Mesenteric fat pad (tissue), 1 donor: ENCODE measurements around the gene MFAP4. TPM values are rescaled to one million over a fixed set of nuclear protein-coding genes. Genes with fewer than 3 reads are reported as not detected.

Source experiments
- DNase-seq: peaks from one replicate; pipeline ENCODE4 v3.0.0-alpha.2; 2020; ENCODE audit warnings: low spot score
- long read RNA-seq: library from polyadenylated mRNA; unstranded; transcript quantifications from one replicate; pipeline ENCODE4 v2.0.0, GENCODE V29; 2020
- total RNA-seq: library from RNA; stranded (reverse); fragmentation: NEBNext Ultra II Directional; extraction: Animal tissue kit (Norgen Biotek cat#: 25700); gene quantifications from one replicate; pipeline ENCODE4 v1.2.1, GENCODE V29; 2021
- donor health status: DM: yes; HTN: yes; CAD: no.

Gene MFAP4, protein sequence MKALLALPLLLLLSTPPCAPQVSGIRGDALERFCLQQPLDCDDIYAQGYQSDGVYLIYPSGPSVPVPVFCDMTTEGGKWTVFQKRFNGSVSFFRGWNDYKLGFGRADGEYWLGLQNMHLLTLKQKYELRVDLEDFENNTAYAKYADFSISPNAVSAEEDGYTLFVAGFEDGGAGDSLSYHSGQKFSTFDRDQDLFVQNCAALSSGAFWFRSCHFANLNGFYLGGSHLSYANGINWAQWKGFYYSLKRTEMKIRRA
- total RNA-seq, result 96.7 TPM
- long read RNA-seq, transcript MFAP4-202 (6 exons, 1,932 nt), result minor isoform, 5 of 138 reads
- long read RNA-seq, transcript MFAP4-201 (6 exons, 1,873 nt), result major isoform, 117 of 138 reads
- long read RNA-seq, transcript MFAP4-203 (5 exons, 1,876 nt), result minor isoform, 7 of 138 reads
- long read RNA-seq, partial matches to known transcripts, result 6 of 138 reads
- long read RNA-seq, other reads (novel, unspliced or antisense), result 3 of 138 reads

DNA sequence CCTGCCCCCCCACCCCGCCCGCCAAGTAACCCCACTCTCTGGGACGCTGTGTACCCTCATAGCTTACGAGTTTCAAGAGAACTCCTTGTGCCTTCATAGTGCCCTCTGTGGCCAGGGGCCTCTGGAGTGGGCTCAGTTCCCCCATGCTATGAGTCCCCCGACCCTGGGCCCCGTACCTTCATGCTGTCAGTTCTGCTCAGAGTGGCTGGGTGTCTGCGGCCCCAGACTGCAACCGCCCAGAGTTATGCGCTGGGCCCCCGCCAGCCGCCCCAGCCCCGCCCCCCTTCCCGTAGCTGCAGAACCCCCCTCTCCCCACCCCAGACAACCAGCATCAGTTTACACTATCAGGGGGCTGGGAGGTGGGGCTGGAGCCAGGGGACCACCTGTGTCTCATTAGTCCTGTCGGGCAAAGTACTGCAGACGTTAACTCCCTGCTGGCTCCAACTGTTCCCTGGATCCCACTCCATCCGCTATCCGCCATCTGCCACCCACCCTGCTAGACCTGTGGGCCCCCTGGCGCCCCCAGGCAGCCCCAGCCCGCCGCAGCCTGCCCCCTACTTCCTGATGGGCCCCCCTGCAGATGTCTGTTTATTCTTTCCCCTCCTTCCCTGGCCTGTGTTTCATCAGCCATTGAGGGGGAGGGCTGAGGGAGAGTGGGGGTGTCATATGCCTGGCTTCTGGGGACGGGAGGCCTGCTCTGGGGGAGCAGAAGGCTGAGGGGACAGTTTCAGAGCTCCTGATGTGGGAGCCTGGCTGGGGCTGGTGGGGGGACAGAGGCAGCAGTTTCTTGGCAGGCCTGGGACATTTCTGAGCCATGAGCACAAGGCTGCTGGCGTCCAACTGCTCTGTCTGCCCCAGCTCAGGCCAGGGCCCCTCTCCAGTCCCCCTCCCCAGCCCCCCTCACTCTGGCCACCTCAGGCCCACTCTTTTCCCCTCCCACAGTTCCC is at the start of gene MFAP4:
Gene MFAP4 (minus strand): TSS at position 217 of the 947 bp plus-strand sequence. CDS start 35 bp downstream, at position 182.
- DNase-seq, result no peak

DNA sequence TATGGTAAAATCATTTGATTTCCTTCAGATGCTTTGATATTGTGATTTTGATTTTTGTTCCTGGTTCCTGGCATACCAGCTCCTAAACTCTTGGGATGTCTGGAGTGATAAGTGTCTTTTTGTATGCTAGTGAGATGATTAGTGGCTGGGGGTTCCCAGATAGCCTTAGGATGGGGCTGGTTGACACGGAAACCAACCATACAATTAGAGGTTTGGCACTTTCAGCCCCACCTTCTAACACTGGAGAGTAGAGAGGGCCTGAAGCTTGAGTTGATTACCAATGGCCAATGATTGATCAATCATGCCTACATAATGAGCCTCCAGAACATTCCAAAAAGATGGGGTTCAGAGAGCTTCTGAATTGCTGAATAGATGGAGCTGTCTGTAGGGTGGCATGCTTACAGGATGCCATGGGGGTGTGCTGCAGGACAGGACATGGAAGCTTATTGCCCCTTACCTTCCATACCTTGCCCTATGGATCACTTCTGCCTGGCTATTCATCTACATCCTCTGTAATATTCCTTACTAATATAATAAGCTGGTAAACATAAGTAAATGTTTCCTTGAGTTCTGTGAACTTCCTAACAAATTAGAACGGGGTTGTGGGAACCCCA is 46.8 kb upstream of the MFAP4 start:
- no peak for DNase-seq

DNA sequence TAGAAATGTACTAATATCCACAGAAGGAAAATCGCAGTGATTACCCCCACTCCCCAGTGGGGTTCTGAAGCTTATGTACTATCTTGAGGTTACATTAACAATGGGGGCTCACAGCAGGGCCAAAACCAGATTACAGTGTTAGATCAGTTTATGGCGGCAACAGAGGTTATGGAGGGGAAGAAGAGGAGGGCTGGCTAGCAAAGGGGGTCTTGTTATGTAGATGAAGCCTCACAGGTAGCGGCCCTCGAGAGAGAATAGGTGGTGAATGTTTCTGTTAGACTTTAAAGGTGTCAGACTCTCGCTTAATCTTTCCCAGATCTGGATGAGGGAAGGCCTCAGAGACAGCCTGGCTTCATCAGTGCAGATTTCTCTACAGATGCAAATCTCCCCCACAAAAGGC is 46.3 kb upstream of the MFAP4 start:
- no peak for DNase-seq

DNA sequence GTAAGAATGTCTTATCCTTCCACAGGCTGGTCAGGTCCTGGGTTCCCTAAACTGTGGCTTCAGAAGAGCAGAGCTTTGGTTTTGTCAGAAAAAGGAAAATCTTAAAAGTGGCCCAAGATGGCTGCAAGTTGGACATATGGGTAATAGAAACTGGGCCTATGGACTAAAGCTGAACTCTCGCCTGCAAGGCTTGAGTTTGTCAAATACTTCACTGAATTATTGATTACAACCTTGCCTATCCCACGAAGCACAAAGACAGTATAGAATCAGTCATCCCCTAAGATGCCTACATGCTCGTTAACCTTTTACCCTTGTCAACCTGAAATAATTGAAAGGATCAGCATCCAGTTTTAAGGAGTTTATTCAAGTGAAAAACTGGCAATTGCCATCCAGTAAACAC is 44.7 kb upstream of the MFAP4 start:
- DNase-seq, result no peak

DNA sequence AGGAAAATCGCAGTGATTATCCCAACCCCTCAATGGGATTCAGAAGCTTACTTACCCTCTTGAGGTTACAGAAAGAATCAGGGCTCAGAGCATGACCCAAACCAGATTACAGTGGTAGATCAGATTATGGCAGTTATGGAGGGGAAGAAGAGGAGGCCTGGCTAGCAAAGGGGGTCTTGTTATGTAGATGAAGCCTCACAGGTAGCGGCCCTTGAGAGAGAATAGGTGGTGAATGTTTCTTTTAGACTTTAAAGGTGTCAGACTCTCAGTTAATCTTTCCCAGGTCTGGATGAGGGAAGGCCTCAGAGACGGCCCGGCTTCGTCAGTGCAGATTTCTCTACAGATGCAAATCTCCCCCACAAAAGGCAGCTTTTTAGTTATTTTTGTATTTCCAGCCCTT is 39.6 kb upstream of the MFAP4 start:
- DNase-seq, result no peak

DNA sequence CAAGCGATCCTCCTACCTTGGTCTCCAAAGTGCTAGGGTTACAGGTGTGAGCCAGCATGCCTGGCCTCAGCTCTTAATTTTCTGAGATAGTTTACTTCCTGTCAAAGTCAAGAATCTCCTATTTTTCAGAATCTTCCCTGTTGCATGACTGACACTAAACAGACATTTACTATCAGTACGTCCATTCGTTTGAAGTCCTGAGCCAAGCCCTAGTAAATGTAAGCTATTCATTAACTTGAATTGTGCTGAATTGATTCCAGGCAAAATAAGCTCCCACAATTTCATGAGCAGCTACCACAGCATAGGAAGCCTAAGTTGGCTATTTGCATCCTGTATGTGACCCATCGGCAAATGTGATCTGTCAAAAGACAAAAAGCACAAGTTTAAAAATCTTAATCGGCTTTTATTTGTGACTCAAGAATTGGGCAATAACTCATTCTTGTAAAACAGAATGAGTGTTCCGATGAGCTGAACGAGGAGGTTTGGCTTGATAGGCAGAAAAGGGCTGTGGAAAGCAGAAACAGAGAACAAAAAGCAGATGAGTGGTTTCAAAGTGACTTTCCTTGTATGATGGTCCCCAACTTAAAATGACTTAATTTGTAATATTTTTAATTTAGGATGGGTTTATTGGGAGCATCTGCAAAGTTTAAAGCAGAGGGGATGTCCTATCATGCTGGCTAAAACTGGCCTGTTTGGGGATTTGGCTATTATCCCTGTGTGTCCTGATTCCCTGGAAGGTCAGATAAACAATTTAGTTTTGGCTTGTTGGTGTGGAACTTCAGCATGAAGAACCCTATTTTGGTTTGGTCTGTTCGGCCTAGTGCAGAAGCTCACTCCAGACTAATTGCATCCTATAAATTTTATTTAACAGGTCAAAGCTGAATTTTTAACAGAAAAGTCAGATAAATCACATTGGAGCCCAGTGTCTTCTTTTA is 38.2 kb upstream of the MFAP4 start:
- no peak for DNase-seq

DNA sequence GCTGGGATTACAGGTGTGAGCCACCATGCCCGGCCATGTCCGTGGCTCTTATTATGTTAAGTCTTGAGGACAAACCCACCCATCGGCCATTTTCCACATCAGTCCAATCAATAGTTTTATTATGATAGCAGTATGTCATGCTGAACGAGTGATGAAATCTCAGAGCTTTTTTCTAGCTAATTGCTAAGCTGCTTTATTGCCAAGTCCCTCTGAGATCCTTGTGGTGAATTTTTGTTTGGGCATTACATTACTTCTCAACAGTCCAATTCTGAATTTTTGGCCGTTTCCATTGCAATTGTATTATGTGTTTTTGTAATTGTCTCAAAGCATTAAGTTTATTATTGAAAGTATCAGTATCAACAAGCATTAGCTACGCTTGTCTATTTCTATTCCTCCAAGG is 34.9 kb upstream of the MFAP4 start:
- no peak for DNase-seq

DNA sequence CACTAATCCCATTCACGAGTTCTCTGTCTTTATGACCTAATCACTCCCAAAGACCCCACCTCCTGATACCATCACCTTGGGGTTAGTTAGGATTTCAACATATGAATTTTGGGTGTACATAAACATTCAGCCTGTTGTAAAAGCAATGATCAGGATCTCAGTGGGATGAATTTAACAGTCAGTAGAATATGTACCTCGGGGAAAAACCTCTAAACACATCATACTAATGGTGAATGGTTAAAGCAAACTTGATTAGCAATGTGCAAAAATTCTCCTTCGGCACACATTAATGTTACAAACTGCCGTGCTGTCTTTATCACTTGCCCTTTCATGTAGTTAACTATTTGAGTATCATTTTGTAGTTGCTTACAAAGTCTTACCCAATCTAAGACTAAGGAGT is 34.2 kb upstream of the MFAP4 start:
- DNase-seq, result no peak

DNA sequence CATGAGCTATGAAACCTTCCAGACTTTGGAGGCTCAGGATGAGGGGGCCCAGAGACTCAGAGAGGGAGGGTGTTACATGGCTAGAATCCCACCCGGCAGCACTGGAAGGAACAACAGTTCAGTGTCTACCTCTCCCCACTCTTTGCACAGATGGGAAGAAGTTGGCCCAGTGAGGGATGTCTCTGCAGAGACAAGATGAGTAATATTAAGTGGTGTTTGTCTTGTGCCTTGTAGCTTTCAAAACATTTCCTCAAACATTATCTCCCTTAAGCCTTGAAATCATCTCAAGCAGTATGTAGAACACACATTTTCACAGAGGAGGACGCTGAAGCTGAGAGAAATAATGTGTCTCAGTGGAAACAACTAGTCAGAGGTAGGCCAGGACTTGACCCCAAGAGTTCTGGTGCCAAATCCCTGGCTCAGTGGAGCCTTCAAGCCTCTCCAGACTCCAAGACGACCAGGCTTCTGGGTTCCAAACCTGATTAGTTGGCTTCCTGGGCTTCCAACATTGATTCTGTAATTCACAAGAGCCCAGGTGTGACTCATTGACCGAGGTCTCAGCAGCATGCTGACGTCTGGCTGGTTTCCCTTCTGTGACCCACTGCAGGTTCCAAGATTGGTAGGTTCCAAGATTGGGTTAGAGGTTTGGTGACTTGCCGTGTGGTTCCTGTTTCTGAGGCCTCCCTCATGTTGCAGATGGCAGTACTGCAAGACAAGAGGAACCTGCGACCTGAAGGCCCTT is 31.4 kb upstream of the MFAP4 start:
- DNase-seq, result peak; percentile 72

DNA sequence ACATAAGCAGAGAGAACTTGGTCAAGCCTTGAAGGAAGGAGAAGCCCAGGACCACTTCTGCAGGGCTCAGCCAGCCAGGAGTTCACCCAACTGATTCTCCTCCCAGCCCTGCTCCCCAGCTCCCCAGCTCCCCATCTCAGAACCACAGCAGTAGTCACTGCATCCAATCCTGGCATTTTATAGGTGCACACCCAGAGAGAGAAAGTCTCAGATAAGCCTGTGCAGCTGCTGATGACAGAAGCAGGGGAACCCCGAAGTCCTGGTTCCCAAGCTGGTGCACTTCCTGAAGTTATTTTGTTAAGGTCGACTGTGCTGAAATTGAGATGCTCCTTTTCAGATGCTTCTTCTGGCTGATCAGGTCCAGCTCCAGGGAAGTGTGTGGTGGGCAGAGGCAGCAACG is 30.6 kb upstream of the MFAP4 start:
- peak; percentile 30 for DNase-seq

DNA sequence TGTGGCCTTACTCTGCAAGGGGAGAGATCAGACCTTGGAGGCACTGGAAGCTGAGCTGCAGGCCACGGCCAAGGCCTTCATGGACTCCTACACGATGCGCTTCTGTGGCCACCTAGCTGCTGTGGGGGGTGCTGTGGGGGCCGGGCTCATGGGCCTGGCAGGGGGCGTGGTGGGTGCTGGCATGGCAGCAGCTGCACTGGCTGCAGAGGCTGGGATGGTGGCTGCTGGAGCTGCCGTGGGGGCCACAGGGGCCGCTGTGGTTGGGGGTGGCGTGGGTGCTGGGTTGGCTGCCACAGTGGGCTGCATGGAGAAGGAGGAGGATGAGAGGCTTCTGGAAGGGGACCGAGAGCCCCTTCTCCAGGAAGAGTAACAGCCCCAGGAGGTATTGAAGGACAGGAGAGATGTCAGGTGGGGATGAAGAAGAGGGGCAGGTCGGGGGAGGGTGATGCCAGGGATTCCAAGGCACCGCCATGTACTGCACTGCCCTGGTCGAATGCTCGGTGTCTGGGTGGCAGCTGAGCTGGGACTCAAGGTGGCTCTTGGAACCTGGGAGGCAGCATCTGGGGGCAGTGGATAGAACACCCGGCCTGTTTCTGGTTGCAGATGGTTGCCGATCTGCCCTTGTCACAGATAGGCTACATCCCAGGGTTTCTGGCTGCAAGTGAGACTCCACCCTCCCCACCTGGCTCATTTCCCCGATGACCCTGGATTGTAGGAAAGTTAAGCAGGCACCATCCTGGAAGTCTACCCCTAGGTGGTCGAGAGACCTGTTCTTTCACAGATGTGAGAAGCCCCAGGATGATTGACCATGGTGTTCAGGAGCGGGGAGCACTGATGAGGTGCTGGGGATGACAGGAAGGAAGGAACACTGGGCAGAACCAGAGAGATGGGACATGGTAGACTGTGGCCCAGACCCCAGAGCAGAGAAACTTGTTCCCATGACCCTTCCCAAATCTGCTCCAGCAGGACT is 29.1 kb upstream of the MFAP4 start:
- peak; percentile 67 for DNase-seq

DNA sequence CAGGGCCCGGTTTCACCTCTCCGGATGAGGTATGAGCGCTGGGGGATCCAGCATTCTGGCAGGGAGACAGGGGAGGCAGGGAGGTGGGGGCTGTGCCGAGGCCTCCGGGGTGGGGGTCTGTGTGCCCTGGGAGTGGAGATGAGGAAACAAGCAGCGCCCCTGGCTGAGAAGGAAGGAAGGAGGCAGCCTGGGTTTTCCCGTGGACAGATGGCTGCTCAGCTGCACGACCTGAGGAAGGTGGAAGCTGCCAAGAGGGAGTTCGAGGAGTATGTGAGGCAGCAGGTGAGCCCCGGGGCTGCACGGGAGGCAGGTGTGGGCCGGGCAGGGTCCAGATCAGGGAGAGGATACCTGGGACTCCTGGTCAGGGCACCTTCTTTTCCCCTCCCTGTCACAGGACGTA is 28.3 kb upstream of the MFAP4 start:
- no peak for DNase-seq

DNA sequence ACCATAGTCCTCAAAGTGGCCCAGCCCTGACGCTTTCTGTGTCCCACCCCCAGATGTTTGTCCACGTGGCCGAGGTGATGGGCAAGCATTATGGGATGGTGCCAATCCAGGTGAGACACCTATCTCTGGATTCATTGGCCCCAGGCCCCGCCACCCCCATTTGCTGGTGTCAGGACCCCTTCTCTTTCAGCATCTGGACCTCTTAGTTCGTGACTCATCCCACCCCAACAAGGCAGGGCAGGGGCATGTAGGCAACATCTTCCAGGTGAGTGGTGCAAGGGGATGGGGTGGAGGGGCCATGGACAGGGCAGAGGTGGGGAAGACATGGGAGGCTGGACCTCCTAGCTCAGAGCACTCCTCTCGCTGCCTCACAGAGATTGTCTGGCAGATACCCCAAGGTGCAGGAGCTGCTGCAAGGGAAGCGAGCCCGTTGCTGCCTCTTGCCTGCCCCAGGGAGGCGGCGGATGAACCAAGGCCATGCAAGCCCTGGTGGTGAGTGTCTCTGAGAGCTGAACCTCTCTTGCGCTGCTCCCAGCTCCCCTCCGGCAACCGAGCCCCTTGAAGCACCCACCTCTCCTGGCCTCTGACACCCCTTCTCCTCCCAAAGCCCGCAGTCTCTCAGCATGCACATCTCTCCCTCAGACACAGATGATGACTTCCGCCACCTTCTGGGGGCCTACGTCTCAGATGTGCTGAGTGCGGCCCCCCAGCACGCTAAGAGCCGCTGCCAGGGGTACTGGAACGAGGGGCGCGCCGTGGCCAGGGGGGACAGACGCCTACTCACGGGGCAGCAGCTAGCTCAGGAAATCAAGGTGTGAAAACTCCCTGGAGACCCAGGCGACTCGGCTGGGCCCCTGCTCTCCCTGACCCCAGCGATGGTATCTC is 27.6 kb upstream of the MFAP4 start:
- DNase-seq, result peak; percentile 60

DNA sequence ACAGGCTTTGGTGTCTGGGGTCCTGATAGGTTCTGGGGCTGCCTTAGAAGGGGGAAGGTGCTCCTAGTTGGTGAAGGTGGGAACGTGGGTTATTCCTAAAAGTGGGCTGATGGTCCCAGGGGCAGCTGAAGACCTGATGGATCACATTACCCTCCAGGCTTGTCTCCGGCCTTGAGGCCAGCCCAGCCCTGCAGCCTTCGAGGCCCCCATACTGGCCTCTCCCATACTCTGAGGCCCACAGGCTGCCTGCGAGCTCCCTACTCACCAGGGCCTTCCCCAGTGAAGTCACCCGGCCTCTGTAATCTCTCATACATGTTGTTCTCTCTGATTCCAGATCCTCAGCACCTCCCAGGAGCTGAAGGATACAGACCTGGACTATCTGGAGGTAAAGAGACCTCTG is 26.8 kb upstream of the MFAP4 start:
- peak; percentile 72 for DNase-seq

DNA sequence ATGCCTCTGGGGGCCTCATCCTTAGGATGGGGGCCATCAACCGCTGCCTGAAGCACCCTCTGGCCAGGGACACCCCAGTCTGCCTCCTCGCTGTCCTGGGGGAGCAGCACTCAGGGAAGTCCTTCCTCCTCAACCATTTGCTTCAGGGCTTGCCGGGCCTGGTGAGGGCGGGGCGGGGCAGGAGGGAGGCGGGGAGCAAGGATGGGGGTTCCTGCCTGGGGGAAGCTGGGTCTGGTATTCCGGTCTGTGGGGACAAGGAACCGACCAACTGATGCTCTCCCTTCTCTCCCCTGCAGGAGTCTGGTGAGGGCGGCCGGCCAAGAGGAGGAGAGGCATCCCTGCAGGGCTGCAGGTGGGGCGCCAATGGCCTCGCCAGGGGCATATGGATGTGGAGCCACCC is 26.0 kb upstream of the MFAP4 start:
- DNase-seq, result peak; percentile 83

DNA sequence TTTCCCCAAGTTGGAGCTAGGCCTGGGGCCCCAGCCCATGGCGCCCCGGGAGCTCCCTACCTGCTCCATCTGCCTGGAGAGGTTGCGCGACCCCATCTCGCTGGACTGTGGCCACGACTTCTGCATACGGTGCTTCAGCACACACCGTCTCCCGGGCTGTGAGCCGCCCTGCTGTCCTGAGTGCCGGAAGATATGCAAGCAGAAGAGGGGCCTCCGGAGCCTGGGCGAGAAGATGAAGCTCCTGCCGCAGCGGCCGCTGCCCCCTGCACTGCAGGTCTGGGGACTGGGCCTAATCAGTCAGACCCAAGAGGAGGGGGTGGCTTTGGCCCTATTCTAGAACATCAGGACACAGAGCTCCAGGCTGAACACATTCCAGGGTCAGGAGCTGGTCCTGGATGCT is 25.5 kb upstream of the MFAP4 start:
- DNase-seq, result no peak

DNA sequence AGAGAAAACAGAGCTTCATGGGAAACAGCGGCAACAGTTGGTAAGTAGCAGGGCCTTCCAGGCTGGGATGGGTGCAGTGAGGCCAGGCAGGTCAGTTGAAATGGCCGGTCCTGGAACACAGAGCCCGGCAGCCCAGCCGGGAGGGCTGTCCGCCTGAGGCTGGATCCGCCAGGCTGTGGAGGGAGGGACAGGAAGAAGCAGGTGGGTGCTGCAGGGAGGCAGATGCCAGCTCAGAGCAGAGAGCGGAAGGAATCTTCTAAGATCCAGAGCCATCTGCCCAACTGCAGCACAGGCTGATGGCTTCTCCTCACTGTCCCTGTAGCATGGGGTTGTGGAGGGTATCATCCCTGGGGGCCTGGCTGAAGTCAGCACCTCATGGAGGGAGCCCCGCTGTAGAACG is 24.6 kb upstream of the MFAP4 start:
- DNase-seq, result peak; percentile 88
